HepG2 (cell line): ENCODE results near the gene ANXA9. TPM values are rescaled to one million over a fixed set of nuclear protein-coding genes. Genes with fewer than 3 reads are reported as not detected.

Experiments
- BATF2 ChIP-seq: sonication (generic); formaldehyde crosslinking; IDR thresholded peaks from 2 replicates; pipeline ENCODE4 v1.8.0; 2022; ENCODE audit warnings: mild to moderate bottlenecking, missing genetic modification reagents, moderate library complexity
- E2F5 ChIP-seq: sonication (generic); formaldehyde crosslinking; conservative IDR thresholded peaks from 2 replicates; pipeline ENCODE4 v1.4.0; 2020; ENCODE audit warnings: missing genetic modification reagents
- KDM5B ChIP-seq: sonication (generic); formaldehyde crosslinking; IDR thresholded peaks from 2 replicates; pipeline ENCODE4 v1.4.0; 2020; ENCODE audit warnings: missing genetic modification reagents, mild to moderate bottlenecking, borderline replicate concordance
- PAXIP1 ChIP-seq: sonication (generic); formaldehyde crosslinking; conservative IDR thresholded peaks from 2 replicates; pipeline ENCODE4 v1.4.0; 2020; ENCODE audit warnings: mild to moderate bottlenecking, missing genetic modification reagents, moderate library complexity
- PITX1 ChIP-seq: sonication (generic); formaldehyde crosslinking; IDR thresholded peaks from 2 replicates; pipeline ENCODE4 v1.5.1; 2020; ENCODE audit warnings: mild to moderate bottlenecking, missing genetic modification reagents
- PRDM10 ChIP-seq: sonication (generic); formaldehyde crosslinking; IDR thresholded peaks from 2 replicates; pipeline ENCODE4 v1.4.0; 2020; ENCODE audit warnings: low read depth, missing genetic modification reagents
- STAG1 ChIP-seq: sonication (generic); formaldehyde crosslinking; IDR thresholded peaks from 2 replicates; pipeline ENCODE4 v1.4.0; 2020; ENCODE audit warnings: missing genetic modification reagents
- ZBED4 ChIP-seq: sonication (generic); formaldehyde crosslinking; IDR thresholded peaks from 2 replicates; pipeline ENCODE4 v1.4.0; 2020; ENCODE audit warnings: missing genetic modification reagents, borderline replicate concordance
- ZBTB49 ChIP-seq: sonication (generic); formaldehyde crosslinking; IDR thresholded peaks from 2 replicates; pipeline ENCODE4 v1.4.0; 2020; ENCODE audit warnings: missing genetic modification reagents, borderline replicate concordance
- ZBTB8A ChIP-seq: sonication (generic); formaldehyde crosslinking; IDR thresholded peaks from 2 replicates; pipeline ENCODE4 v1.4.0; 2020; ENCODE audit warnings: mild to moderate bottlenecking, low read depth, missing genetic modification reagents, borderline replicate concordance
- ZFP36L2 ChIP-seq: sonication (generic); formaldehyde crosslinking; IDR thresholded peaks from 2 replicates; pipeline ENCODE4 v1.4.0; 2020; ENCODE audit warnings: missing genetic modification reagents
- ZNF205 ChIP-seq: IDR thresholded peaks from 2 replicates; pipeline ENCODE4 v1.6.1; 2018; ENCODE audit warnings: missing biosample characterization, missing genetic modification reagents
- ZNF841 ChIP-seq: sonication (generic); formaldehyde crosslinking; IDR thresholded peaks from 2 replicates; pipeline ENCODE4 v1.8.1; 2023; ENCODE audit warnings: missing genetic modification reagents, borderline replicate concordance
- polyA plus RNA-seq, 8 experiments: library from polyadenylated mRNA; depleted of rRNA in 3 of 8; stranded (reverse) in 7 of 8; unstranded in 1 of 8; fragments of >200 nt; fragmentation: Illumina TruSeq in 4 of 8; extraction: Trizol in 4 of 8; gene quantifications; 2 replicates each; pipeline versions ENCODE4 v1.2.1 to v1.2.3, GENCODE V29; 2011 to 2016; ENCODE audit warnings: low read depth in 4 of 8, missing spikeins in 1 of 8, mixed read lengths in 1 of 8; ENCODE audit not compliant: insufficient read depth in 1 of 8
- total RNA-seq, 5 experiments: library from RNA; depleted of rRNA; stranded (reverse); fragments of >200 nt; fragmentation: Illumina TruSeq; extraction: Trizol; gene quantifications; 2 replicates each; pipeline ENCODE4 v1.2.3, GENCODE V29; 2016; ENCODE audit warnings: low read depth in 1 of 5

The ANXA9 gene
- total and polyA plus RNA-seq, 2 of the 13 experiments (the other 11 are each of a cell fraction or from before 2014, with no cell fraction given) = 13.3 to 23.9 TPM

GRCh38 chr1:150985179-150985825 is 3.2 kb downstream of the ANXA9 start (continued):
- no peak for TF ChIP-seq ZBTB49 (CRISPR knock-in tag)
- TF ChIP-seq ZBTB8A (CRISPR knock-in tag) = no peak
- TF ChIP-seq PAXIP1 = no peak
- TF ChIP-seq KDM5B = no peak
- TF ChIP-seq BATF2 (CRISPR knock-in tag) = no peak
- TF ChIP-seq PRDM10 (CRISPR knock-in tag) = no peak
- no peak for TF ChIP-seq PITX1 (CRISPR knock-in tag)
- no peak for TF ChIP-seq ZFP36L2 (CRISPR knock-in tag)
- no peak for TF ChIP-seq STAG1 (CRISPR knock-in tag)
- TF ChIP-seq ZBED4 (CRISPR knock-in tag) = no peak
- TF ChIP-seq E2F5 (CRISPR knock-in tag) = no peak
- no peak for TF ChIP-seq ZNF841
- TF ChIP-seq ZNF205 (CRISPR knock-in tag) = no peak
